Kidney epithelial cell (primary cell): ENCODE results near the gene BCLAF1. TPM values are rescaled to one million over a fixed set of nuclear protein-coding genes. Genes with fewer than 3 reads are reported as not detected.

ENCODE experiments used
- DNase-seq: peaks from one replicate; pipeline ENCODE4 v3.0.0-alpha.2; 2010; ENCODE audit warnings: low read depth
- H3K27me3 ChIP-seq: 2 replicates; pipeline ENCODE4 v1.6.0; 2011; ENCODE audit warnings: low read length; ENCODE audit not compliant: control insufficient read depth, insufficient read depth
- H3K36me3 ChIP-seq: 2 replicates; pipeline ENCODE4 v1.5.1; 2011; ENCODE audit warnings: low read length; ENCODE audit not compliant: control insufficient read depth, insufficient read depth
- H3K4me3 ChIP-seq: 2 replicates; pipeline ENCODE4 v1.5.1; 2011; ENCODE audit warnings: low read depth, mild to moderate bottlenecking, control low read depth, low read length
- total RNA-seq: library from RNA; depleted of rRNA; stranded (reverse); fragments of >200 nt; gene quantifications from 2 replicates; pipeline ENCODE4 v1.2.3, GENCODE V29; 2015
- TF ChIP-seq, protein P1 (sequence below): IDR thresholded peaks from 2 replicates; pipeline ENCODE4 v1.5.1; 2011; ENCODE audit warnings: mild to moderate bottlenecking, moderate library complexity, low read length, control low read depth, inconsistent platforms; ENCODE audit not compliant: insufficient read depth, poor library complexity, severe bottlenecking

The BCLAF1 gene
- total RNA-seq, 1 donor from 2014 or later, result 97.9 TPM

DNA sequence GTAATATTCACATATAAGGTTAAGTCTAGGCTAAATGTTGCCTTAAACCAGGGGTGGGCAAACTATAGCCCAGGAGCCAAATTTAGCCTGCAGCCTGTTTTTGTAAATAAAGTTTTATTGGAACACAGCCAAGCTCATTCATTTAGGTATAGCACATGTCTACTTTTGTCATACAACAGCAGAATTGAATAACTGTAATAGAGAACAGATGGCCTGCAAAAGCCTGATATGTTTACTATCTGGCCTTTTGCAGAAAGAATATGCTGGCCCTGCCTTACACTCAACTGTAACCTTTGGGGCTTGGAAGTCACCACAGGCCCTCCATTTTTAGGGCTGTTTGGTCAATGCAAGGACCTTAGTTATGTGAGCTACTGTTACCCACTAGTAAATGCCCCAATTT is 17.7 kb upstream of the BCLAF1 start:
- Histone ChIP-seq H3K27me3 (no peaks in the 10 kb centered on the region), H3K36me3 (no peaks in the 10 kb centered on the region), H3K4me3 (no peak overlapping the region)
- TF ChIP-seq, protein P1, sequence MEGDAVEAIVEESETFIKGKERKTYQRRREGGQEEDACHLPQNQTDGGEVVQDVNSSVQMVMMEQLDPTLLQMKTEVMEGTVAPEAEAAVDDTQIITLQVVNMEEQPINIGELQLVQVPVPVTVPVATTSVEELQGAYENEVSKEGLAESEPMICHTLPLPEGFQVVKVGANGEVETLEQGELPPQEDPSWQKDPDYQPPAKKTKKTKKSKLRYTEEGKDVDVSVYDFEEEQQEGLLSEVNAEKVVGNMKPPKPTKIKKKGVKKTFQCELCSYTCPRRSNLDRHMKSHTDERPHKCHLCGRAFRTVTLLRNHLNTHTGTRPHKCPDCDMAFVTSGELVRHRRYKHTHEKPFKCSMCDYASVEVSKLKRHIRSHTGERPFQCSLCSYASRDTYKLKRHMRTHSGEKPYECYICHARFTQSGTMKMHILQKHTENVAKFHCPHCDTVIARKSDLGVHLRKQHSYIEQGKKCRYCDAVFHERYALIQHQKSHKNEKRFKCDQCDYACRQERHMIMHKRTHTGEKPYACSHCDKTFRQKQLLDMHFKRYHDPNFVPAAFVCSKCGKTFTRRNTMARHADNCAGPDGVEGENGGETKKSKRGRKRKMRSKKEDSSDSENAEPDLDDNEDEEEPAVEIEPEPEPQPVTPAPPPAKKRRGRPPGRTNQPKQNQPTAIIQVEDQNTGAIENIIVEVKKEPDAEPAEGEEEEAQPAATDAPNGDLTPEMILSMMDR, result no peak
- DNase-seq, result no peak

DNA sequence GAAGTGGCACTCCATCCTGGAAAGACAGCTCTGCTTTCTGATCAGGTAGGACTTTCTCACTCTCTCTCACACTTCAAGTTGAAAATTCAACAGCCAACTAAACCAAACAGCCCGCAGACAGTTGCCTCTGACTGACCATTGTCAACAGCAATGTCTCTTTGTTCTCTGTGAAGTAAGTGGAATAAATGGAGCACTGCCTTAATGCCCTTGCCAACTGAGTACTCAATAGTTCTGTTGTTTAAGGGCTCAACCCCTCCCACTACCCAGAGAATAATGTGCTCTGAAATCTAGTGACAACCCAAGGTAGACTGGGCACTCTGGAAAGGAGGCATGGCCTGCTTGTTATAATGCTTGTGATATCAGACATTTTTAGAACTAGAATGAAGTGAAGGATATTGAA is 16.8 kb upstream of the BCLAF1 start:
- Histone ChIP-seq H3K4me3 (no peak overlapping the region), H3K36me3 (no peaks in the 10 kb centered on the region), H3K27me3 (no peaks in the 10 kb centered on the region)
- DNase-seq, result no peak
- TF ChIP-seq, protein P1, result no peak

DNA sequence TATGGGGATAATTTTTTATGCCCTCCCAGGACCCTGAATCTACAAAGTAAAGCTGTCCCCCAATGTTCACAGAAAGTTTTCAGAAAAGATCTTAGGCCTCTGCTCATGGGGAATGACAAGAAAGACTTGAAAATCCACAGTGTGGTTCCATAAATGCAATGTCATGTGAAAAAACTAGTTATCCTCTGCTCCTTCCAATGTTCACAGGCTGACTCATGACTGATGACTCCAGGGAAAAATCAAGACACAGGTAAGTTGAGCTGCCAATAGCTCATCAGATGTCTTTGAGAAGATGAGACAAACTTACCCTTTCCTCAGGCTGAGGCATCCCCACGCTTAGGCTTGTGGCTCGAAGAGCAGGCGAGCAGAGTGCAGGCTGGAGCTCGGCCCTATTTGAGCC is 14.8 kb upstream of the BCLAF1 start:
- Histone ChIP-seq H3K27me3 (no peaks in the 10 kb centered on the region), H3K36me3 (no peaks in the 10 kb centered on the region), H3K4me3 (no peak overlapping the region)
- no peak for DNase-seq
- TF ChIP-seq, protein P1, result no peak

DNA sequence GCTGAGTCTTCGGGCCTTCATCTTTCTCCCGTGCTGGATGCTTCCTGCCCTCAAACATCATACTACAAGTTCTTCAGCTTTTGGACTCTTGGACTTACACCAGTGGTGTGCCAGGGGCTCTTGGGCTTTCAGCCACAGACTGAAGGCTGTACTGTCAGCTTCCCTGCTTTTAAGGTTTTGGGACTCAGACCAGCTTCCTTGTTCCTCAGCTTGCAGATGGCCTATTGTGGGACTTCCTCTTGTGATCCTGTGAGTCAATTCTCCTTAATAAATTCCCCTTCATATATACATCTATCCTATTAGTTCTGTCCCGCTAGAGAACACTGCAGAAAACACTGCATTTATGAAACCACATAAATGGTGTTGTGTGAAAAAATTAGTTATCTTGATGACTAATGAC is 13.9 kb upstream of the BCLAF1 start:
- H3K27me3 ChIP-seq, result no peaks in the 10 kb centered on the region
- H3K4me3 ChIP-seq, result no peak overlapping the region
- DNase-seq, result no peak
- H3K36me3 ChIP-seq, result no peaks in the 10 kb centered on the region
- TF ChIP-seq, protein P1, result no peak

DNA sequence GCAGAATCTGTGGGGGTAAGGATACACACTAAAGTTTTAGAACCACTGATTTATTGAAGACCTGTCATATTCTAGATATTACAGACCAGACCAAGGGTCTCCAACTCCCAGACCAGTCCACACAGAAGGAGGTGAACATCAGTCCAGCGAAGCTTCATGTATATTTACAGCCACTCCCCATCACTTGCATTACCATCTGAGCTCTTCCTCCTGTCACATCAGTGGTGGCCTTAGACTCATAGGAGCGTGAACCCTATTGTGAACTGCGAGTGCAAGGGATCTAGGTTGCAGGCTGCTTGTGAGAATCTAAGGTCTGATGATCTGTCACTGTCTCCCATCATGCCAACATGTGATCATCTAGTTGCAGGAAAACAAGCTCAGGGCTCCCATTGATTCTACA is 5.0 kb upstream of the BCLAF1 start:
- TF ChIP-seq, protein P1, result no peak
- Histone ChIP-seq H3K27me3 (no peaks in the 10 kb centered on the region), H3K4me3 (no peak overlapping the region), H3K36me3 (no peaks in the 10 kb centered on the region)
- no peak for DNase-seq

DNA sequence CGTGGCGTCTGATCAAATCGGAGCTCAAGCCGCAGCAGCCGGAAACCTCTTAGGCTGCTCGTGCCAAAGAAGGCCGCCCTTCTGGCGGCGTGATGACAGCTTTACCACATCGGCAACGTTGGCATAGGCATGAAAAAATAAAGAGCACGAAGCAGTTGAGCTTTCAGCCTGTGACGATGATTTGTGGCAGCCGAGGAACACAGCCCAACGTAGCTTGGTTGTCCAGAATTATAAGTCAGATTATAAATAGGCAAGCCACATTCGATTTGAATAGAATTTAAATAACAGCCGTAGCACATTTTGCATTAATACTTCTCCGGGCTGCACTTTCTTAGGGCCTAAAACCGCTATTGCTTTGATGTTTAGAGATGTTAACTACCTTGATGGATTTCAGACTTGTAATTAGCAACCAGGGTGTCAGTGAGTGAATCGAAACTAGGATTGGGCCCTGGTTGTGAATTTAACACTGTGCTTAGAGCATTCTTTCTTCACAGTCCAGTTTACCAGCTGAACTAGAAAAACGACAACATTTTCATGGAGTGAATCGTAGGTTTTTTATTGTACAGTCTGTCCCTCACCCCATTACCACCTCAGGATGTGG is 864 bp upstream of the BCLAF1 start:
- no peaks in the 10 kb centered on the region for H3K36me3 ChIP-seq

More for the DNA sequence above, 864 bp upstream of the BCLAF1 start:
- Histone ChIP-seq H3K27me3 (no peaks in the 10 kb centered on the region), H3K4me3 (peak overlapping the region; percentile 95)
- TF ChIP-seq, protein P1, result no peak
- DNase-seq, result peak; percentile 47
